SU-DHL-6 (cell line): ENCODE results near the gene C2CD2.

Experiments
- H2AFZ ChIP-seq: fragments of 200-600 bp; sonication (generic); 2 replicates; pipeline ENCODE4 v1.6.1; 2014; ENCODE audit warnings: low read depth, mild to moderate bottlenecking, moderate library complexity, mixed read lengths, antibody characterized with exemption, low read length; ENCODE audit not compliant: severe bottlenecking
- H3F3A ChIP-seq: fragments of 200-600 bp; shearing (Covaris generic); 2 replicates; pipeline ENCODE4 v1.6.0; 2016; ENCODE audit warnings: antibody characterized with exemption, mild to moderate bottlenecking; ENCODE audit not compliant: insufficient read depth
- H3K27ac ChIP-seq: fragments of 200-600 bp; sonication (generic); 2 replicates; pipeline ENCODE4 v1.5.1; 2016; ENCODE audit warnings: low read depth, mild to moderate bottlenecking, low read length, moderate library complexity, mixed read lengths
- H3K27me3 ChIP-seq: fragments of 200-600 bp; sonication (generic), shearing (Covaris generic); 2 replicates; pipeline ENCODE4 v1.6.0; 2014; ENCODE audit warnings: mild to moderate bottlenecking, low read length
- H3K36me3 ChIP-seq: fragments of 200-600 bp; sonication (generic); 2 replicates; pipeline ENCODE4 v1.6.1; 2014; ENCODE audit warnings: mild to moderate bottlenecking, low read length, mixed read lengths
- H3K4me2 ChIP-seq: fragments of 300-600, 200-600 bp; shearing (Covaris generic), sonication (generic); 2 replicates; pipeline ENCODE4 v1.6.0; 2014; ENCODE audit warnings: low read length, low read depth, mild to moderate bottlenecking; ENCODE audit not compliant: poor library complexity, severe bottlenecking
- H3K4me3 ChIP-seq: fragments of 200-600 bp; sonication (generic); 2 replicates; pipeline ENCODE4 v1.5.1; 2014; ENCODE audit warnings: antibody characterized with exemption, low read length, mild to moderate bottlenecking, mixed read lengths; ENCODE audit not compliant: insufficient read depth, poor library complexity, severe bottlenecking
- H3K79me2 ChIP-seq: fragments of 200-600 bp; sonication (generic); 2 replicates; pipeline ENCODE4 v1.6.1; 2014; ENCODE audit warnings: mild to moderate bottlenecking, low read length, moderate library complexity; ENCODE audit not compliant: insufficient read depth
- H3K9ac ChIP-seq: fragments of 200-600 bp; sonication (generic); 2 replicates; pipeline ENCODE4 v1.7.0; 2014; ENCODE audit warnings: mild to moderate bottlenecking, low read length
- H3K9me2 ChIP-seq: fragments of 200-600 bp; sonication (generic); replicated peaks from 2 replicates; pipeline ENCODE4 v1.6.1; 2014; ENCODE audit warnings: low read length; ENCODE audit not compliant: insufficient read depth
- H3K9me3 ChIP-seq: fragments of 200-600 bp; sonication (generic); 2 replicates; pipeline ENCODE4 v1.6.1; 2014; ENCODE audit warnings: low read length, mixed read lengths; ENCODE audit not compliant: insufficient read depth
- H4K20me1 ChIP-seq: fragments of 200-600 bp; sonication (generic); 2 replicates; pipeline ENCODE4 v1.6.1; 2014; ENCODE audit warnings: low read depth, mild to moderate bottlenecking, antibody characterized with exemption, low read length, moderate library complexity, mixed read lengths
- EZH2phosphoT487 ChIP-seq: fragments of 200-600 bp; sonication (generic), shearing (Covaris generic); conservative IDR thresholded peaks from 2 replicates; pipeline ENCODE4 v1.6.1; 2018; ENCODE audit warnings: mild to moderate bottlenecking, antibody characterized with exemption, low read length, moderate library complexity, mixed read lengths
- TF ChIP-seq, protein P1 (sequence below): fragments of 200-600 bp; sonication (generic); IDR thresholded peaks from one replicate; pipeline ENCODE4 v1.5.1; 2017; ENCODE audit warnings: antibody characterized with exemption, mild to moderate bottlenecking, low read length, moderate library complexity; ENCODE audit not compliant: insufficient read depth, poor library complexity, severe bottlenecking

The C2CD2 gene

GRCh38 chr21:41868062-41868710 lies 85.6 kb downstream of the C2CD2 start:
- no peaks in the 10 kb centered on the region for H3K36me3 ChIP-seq
- no peaks in the 10 kb centered on the region for H3K27me3 ChIP-seq
- TF ChIP-seq, protein P1, sequence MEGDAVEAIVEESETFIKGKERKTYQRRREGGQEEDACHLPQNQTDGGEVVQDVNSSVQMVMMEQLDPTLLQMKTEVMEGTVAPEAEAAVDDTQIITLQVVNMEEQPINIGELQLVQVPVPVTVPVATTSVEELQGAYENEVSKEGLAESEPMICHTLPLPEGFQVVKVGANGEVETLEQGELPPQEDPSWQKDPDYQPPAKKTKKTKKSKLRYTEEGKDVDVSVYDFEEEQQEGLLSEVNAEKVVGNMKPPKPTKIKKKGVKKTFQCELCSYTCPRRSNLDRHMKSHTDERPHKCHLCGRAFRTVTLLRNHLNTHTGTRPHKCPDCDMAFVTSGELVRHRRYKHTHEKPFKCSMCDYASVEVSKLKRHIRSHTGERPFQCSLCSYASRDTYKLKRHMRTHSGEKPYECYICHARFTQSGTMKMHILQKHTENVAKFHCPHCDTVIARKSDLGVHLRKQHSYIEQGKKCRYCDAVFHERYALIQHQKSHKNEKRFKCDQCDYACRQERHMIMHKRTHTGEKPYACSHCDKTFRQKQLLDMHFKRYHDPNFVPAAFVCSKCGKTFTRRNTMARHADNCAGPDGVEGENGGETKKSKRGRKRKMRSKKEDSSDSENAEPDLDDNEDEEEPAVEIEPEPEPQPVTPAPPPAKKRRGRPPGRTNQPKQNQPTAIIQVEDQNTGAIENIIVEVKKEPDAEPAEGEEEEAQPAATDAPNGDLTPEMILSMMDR, result no peak
- TF ChIP-seq EZH2phosphoT487, result no peak
- peak overlapping the region; percentile 95 for H3K4me2 ChIP-seq
- peaks cover 35% of the 10 kb centered on the region for H3K79me2 ChIP-seq
- H2AFZ ChIP-seq, result no peak overlapping the region
- peaks cover 97% of the 10 kb centered on the region for H3F3A ChIP-seq
- H3K9me2 ChIP-seq, result no peaks in the 10 kb centered on the region
- peak overlapping the region; percentile 97 for H3K27ac ChIP-seq
- peak overlapping the region; percentile 20 for H3K4me3 ChIP-seq
- H3K9ac ChIP-seq, result peak overlapping the region; percentile 82
- H3K9me3 ChIP-seq, result no peaks in the 10 kb centered on the region
- H4K20me1 ChIP-seq, result no peaks in the 10 kb centered on the region

GRCh38 chr21:41867313-41867712 lies 86.5 kb downstream of the C2CD2 start:
- Histone ChIP-seq H3K27me3 (no peaks in the 10 kb centered on the region), H3K36me3 (no peaks in the 10 kb centered on the region), H3K9me2 (no peaks in the 10 kb centered on the region), H3K79me2 (peaks cover 40% of the 10 kb centered on the region), H3K9ac (peak overlapping the region; percentile 82), H2AFZ (no peak overlapping the region), H3K27ac (peak overlapping the region; percentile 97), H3F3A (peaks cover 97% of the 10 kb centered on the region), H3K9me3 (no peaks in the 10 kb centered on the region), H3K4me3 (peak overlapping the region; percentile 20), H3K4me2 (peak overlapping the region; percentile 95), H4K20me1 (no peaks in the 10 kb centered on the region)
- TF ChIP-seq EZH2phosphoT487, result no peak
- TF ChIP-seq, protein P1, result no peak

GRCh38 chr21:41866274-41866809 lies 87.5 kb downstream of the C2CD2 start:
- TF ChIP-seq, protein P1, result no peak
- TF ChIP-seq EZH2phosphoT487, result no peak
- peak overlapping the region; percentile 95 for H3K4me2 ChIP-seq

More at GRCh38 chr21:41866274-41866809, 87.5 kb downstream of the C2CD2 start:
- Histone ChIP-seq H3K9me2 (no peaks in the 10 kb centered on the region), H3K79me2 (peaks cover 44% of the 10 kb centered on the region), H3K27me3 (no peaks in the 10 kb centered on the region), H3F3A (peaks cover 97% of the 10 kb centered on the region), H3K27ac (peak overlapping the region; percentile 97), H3K4me3 (peak overlapping the region; percentile 20), H2AFZ (no peak overlapping the region), H3K9me3 (no peaks in the 10 kb centered on the region), H3K9ac (peak overlapping the region; percentile 82), H3K36me3 (no peaks in the 10 kb centered on the region), H4K20me1 (no peaks in the 10 kb centered on the region)
